ENCODE data around the gene NAPEPLD. TPM values are rescaled to one million over a fixed set of nuclear protein-coding genes. Genes with fewer than 3 reads are reported as not detected.
"Not testable (repeated sequence)": the region's sequence is repeated elsewhere in the genome, so short reads cannot be mapped to it uniquely, and the experiment has no call there.

NAPEPLD gene
- total RNA-seq, 4 donors from 2014 or later: 1.5 to 8.4 (median 4.7) TPM

DNA sequence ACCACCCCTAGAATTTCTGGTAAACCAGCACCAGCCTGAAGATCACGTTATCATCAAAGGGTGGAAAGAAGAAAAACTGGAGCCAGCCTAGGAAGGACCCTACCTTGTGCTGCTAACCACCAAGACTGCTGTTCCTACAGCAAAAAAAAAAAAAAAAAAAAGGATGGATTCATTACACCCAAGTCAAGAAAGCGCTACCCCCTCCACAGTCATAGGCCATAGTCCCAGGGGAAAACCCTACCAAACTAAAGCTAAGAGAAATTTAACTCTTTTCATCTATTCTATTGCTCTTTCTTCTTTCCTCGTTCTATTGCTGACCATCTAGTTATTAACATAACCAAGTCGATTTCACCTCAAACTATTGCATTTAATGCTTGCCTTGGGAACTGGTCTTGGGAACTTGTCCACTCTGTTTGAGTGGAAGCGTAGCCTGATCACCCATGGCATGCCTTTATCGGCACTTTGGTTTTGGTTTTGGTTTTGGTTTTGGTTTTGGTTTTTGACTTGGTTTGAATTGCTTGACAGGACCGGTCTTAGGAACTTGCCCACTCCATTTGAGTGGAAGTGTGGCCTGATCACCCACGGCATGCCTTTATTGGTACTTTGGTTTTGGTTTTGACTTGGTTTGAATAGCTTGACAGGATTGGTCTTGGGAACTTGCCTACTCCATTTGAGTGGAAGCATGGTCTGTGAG is 6.6 kb upstream of the NAPEPLD start:
- H3K4me1 ChIP-seq; H3K36me3 ChIP-seq; intact Hi-C loops (cut with DNase I); H3K9me3 ChIP-seq; DNase-seq; H3K27ac ChIP-seq: not testable (repeated sequence)
- WGBS, 2 donors: 63 to 69% methylated on average over 8 of the region's 8 CpGs
- H3K4me3 ChIP-seq: peak overlapping the region in 1 of 4 donors; percentile 38
- peaks cover 0 to 36% (median 0%) of the 10 kb centered on the region in 4 donors for H3K27me3 ChIP-seq

DNA sequence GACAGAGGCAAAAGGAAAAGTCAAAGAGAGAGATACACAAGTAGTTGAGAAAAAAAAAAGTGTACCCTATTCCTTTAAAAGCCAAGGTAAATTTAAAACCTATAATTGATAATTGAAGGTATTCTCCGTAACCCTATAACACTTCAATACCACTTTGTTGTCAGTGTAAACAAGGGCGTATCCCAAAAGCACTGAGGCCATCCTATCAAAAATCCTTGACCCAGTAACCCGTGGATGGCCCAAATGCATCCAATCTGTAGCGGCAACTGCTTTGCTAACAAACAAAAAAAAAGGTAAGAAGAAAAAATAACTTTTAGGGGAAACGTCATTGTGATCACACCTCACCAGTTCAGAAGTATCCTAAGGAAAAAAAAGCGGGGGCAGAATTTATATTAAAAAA is 5.1 kb upstream of the NAPEPLD start:
- DNase-seq: no peak
- TF ChIP-seq POLR2A (IDR thresholded peaks at IDR 0.05): no peak
- TF ChIP-seq, protein P1, sequence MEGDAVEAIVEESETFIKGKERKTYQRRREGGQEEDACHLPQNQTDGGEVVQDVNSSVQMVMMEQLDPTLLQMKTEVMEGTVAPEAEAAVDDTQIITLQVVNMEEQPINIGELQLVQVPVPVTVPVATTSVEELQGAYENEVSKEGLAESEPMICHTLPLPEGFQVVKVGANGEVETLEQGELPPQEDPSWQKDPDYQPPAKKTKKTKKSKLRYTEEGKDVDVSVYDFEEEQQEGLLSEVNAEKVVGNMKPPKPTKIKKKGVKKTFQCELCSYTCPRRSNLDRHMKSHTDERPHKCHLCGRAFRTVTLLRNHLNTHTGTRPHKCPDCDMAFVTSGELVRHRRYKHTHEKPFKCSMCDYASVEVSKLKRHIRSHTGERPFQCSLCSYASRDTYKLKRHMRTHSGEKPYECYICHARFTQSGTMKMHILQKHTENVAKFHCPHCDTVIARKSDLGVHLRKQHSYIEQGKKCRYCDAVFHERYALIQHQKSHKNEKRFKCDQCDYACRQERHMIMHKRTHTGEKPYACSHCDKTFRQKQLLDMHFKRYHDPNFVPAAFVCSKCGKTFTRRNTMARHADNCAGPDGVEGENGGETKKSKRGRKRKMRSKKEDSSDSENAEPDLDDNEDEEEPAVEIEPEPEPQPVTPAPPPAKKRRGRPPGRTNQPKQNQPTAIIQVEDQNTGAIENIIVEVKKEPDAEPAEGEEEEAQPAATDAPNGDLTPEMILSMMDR (IDR thresholded peaks at IDR 0.05): no peak
- Histone ChIP-seq H3K4me3 (no peak overlapping the region), H3K27me3 (peaks cover 0 to 31% (median 0%) of the 10 kb centered on the region in 4 donors), H3K36me3 (no peaks in the 10 kb centered on the region), H3K27ac (no peak overlapping the region), H3K9me3 (no peaks in the 10 kb centered on the region), H3K4me1 (peaks cover 0 to 20% (median 3%) of the 10 kb centered on the region in 3 donors)
- 75 to 91% methylated on average over 6 of the region's 6 CpGs for WGBS, 2 donors
- intact Hi-C loops (cut with DNase I): no loop called here

DNA sequence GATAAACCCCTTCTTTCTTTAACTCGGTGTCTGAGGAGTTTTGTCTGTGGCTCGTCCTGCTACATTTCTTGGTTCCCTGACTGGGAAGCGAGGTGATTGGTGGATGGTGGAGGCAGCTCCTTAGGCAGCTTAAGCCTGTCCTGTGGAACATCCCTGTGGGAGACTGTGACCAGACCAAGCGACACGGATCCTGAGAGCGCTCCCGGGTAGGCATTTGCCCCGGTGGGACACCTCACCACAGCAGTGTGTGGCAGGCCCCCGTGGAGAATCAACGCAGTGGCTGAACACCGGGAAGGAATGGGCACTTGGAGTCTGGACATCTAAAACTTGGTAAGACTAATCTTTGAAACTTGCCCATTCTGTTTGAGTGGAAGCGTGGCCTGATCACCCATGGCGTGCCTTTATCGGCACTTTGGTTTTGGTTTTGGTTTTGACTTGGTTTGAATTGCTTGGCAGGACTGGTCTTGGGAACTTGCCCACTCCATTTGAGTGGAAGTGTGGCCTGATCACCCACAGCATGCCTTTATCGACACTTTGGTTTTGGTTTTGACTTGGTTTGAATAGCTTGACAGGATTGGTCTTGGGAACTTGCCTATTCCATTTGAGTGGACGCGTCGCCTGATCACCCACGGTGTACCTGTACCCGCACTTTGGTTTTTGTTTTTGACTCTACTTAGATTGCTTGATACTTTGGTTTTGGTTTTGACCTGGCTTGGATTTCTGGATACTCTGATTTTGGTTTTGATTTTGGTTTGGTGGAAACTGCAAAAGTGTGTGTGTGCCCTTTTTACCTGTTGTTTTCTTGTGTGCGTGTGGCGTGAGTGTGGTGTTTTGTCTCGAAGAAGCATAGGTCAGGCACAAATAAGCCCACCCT is 4.1 kb upstream of the NAPEPLD start:
- H3K36me3 ChIP-seq; H3K27ac ChIP-seq; DNase-seq; H3K4me3 ChIP-seq; intact Hi-C loops (cut with DNase I); H3K9me3 ChIP-seq: not testable (repeated sequence)
- WGBS, 2 donors: 92 to 94% methylated on average over 11 to 12 of the region's 23 CpGs
- peaks cover 2 to 30% (median 3%) of the 10 kb centered on the region in 3 donors for H3K4me1 ChIP-seq
- peaks cover 0 to 35% (median 0%) of the 10 kb centered on the region in 4 donors for H3K27me3 ChIP-seq

DNA sequence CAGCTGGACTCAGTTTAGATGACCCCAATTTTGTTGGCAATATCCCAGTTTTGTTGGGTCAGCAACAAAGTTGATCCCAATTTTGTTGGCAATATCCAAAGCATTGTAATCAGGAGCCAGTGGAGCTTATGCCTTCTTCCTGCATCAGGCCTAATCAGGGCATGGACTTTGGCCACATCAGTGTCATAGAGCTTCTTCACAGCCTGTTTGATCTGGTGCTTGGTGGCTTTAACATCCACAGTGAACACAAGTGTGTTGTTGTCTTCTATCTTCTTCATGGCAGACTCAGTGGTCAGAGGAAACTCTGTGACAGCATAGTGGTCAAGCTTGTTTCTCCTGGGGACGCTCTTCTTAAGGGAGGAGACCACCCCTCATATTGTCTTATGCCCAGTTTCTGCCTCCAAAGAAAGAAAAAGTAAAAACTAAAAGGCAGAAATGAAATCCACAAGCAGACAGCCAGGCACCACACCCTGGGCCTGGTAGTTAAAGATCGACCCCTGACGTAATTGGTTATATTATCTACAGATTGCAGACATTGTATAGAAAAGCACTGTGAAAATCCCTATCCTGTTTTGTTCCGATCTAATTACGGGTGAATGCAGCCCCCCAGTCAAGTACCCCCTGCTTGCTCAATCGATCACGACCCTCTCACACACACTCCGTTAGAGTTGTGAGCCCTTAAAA is 3.2 kb upstream of the NAPEPLD start:
- 91 to 94% methylated on average over 7 to 8 of the region's 8 CpGs for WGBS, 2 donors
- H3K36me3 ChIP-seq; DNase-seq; intact Hi-C loops (cut with DNase I); H3K9me3 ChIP-seq; H3K4me3 ChIP-seq; H3K27ac ChIP-seq: not testable (repeated sequence)
- Histone ChIP-seq H3K27me3 (peaks cover 0 to 32% (median 0%) of the 10 kb centered on the region in 4 donors), H3K4me1 (peaks cover 3 to 39% (median 6%) of the 10 kb centered on the region in 3 donors)

DNA sequence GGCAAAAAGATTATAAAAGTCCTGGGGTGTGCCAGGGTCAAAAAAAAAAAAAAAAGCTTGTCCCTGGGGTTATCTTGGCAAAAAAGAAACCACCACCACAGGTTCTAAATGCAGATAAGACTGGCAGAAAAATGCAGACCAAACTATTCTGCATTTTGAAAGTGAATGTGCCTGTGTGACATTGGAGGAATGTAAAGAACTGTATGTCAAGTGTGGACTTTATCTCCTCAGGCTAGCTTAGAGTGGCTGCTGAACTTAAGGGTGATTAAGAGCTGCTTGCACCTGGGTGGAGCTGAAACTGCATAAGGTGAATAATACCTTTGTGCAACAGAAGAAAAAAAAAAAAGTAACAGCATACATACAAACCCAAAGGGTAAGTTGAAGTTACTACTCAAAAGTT is 1.3 kb upstream of the NAPEPLD start:
- Histone ChIP-seq H3K27me3 (peaks cover 0 to 40% (median 0%) of the 10 kb centered on the region in 4 donors), H3K9me3 (no peaks in the 10 kb centered on the region), H3K27ac (peak overlapping the region in 2 of 4 donors; percentile 92 to 95), H3K4me1 (peaks cover 3 to 51% (median 6%) of the 10 kb centered on the region in 3 donors), H3K4me3 (no peak overlapping the region), H3K36me3 (no peaks in the 10 kb centered on the region)
- DNase-seq: no peak
- TF ChIP-seq, protein P1 (IDR thresholded peaks at IDR 0.05): no peak
- intact Hi-C loops (cut with DNase I): no loop called here

DNA sequence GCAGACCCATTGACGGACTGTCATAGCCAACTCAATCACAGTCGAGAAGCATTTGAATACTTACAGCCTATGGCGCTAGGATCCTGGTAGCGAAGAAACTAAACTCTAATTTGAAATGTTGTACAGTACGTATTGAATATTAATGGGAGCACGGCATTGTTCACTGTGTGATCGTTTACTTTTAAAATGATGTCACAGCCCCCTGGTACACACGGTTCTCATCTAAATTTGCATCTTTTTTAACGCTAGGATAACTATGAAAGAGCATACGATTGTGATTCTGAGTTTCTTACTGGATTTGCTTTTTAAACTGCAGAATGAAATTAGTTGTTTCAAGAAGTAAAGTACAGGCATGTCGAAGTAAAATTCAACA is 895 bp upstream of the NAPEPLD start:
- peak overlapping the region; percentile 91 to 96 (median 94) for H3K27ac ChIP-seq
- 52 to 61% methylated on average over 10 to 11 of the region's 11 CpGs for WGBS, 2 donors
- no peaks in the 10 kb centered on the region for H3K9me3 ChIP-seq
- H3K4me1 ChIP-seq: peaks cover 3 to 51% (median 6%) of the 10 kb centered on the region in 3 donors
- peak overlapping the region; percentile 47 to 87 (median 72) for H3K4me3 ChIP-seq
- no peak for DNase-seq
- TF ChIP-seq, protein P1 (IDR thresholded peaks at IDR 0.05): no peak
- TF ChIP-seq POLR2A (IDR thresholded peaks at IDR 0.05): no peak
- no peaks in the 10 kb centered on the region for H3K36me3 ChIP-seq
- H3K27me3 ChIP-seq: peaks cover 0 to 44% (median 0%) of the 10 kb centered on the region in 4 donors
- intact Hi-C loops (cut with DNase I): no loop called here
